ENCODE data around the gene TUBG2. TPM values are rescaled to one million over a fixed set of nuclear protein-coding genes. Genes with fewer than 3 reads are reported as not detected.

TUBG2 gene
- total RNA-seq, 1 experiment from 2014 or later, result 20.4 TPM

DNA sequence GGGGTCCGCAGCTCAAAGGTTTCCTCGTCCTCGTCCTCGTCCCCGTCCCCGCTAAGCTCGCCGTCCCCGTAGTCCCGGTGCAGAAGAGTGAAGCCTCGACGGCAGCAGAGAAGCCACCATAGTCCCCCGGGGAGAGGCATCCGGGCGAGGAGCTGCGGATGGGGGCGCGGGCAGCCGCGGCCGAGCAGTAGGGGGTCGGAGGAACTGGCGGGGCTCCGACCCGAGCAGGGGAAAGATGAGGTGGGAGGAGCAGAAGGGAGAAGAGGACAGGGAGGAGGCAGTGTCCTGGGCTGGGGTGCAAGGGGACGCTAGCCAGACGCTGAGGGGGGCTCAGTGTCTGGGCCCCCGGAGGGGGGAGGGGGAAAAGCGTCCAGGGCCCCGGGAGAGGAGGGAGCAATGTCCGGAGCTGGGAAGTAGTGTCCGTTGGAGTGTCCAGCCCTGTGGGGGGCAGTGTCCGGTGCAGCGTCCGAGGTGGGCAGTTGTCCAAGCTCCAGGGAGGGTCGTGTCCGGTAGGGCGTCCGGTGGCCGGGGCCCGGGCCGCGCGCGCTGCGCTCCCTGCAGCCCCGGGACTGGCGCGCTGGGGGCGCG lies 17.4 kb downstream of the TUBG2 start, which contains the start of gene PLEKHH3:
PLEKHH3 (minus strand) TSS at position 571 of the 588 bp plus-strand sequence; CDS start at position 140, 431 bp downstream.
- Histone ChIP-seq H3K18ac (ENCODE audit: insufficient read length, low read depth, low read length) (peak within 1 kb of the TSS; percentile 75), H4K5ac (ENCODE audit: insufficient read length, low read depth, low read length) (no peak within 1 kb of the TSS), H3K23ac (ENCODE audit: insufficient read length, low read depth, low read length) (no peak within 1 kb of the TSS), H3T11ph (ENCODE audit: low read length) (no peak within 1 kb of the TSS), H3K27me3 (ENCODE audit: insufficient read depth, low read length) (no peaks in the 10 kb centered on the region; the same call in 1 of the 2 replicates), H2BK20ac (ENCODE audit: low read depth, low read length, poor library complexity, severe bottlenecking) (no peak within 1 kb of the TSS), H4K91ac (ENCODE audit: insufficient read length, low read depth, low read length) (no peak within 1 kb of the TSS), H3K9me3 (ENCODE audit: control insufficient read depth, low read depth, low read length) (no peaks in the 10 kb centered on the region), H2BK5ac (ENCODE audit: insufficient read length, low read length) (no peak within 1 kb of the TSS), H3K23me2 (ENCODE audit: insufficient read length, low read depth, low read length, poor library complexity, severe bottlenecking) (peaks cover 25% of the 10 kb centered on the region), H2BK120ac (ENCODE audit: low read depth, low read length, poor library complexity, severe bottlenecking) (no peak within 1 kb of the TSS), H3K79me1 (ENCODE audit: insufficient read depth, low read depth, low read length, poor library complexity, severe bottlenecking) (no peaks in the 10 kb centered on the region), H4K20me1 (ENCODE audit: control insufficient read depth, insufficient read depth, insufficient read length) (no peaks in the 10 kb centered on the region), H3K9ac (ENCODE audit: extremely low read depth, insufficient read length, low read length) (peak within 1 kb of the TSS; percentile 14), H2BK12ac (ENCODE audit: insufficient read length, low read depth, low read length) (peak within 1 kb of the TSS; percentile 18), H3K4me2 (ENCODE audit: insufficient read depth, insufficient read length, low read length) (peak within 1 kb of the TSS; percentile 83), H2AFZ (ENCODE audit: low read length) (no peak within 1 kb of the TSS), H2AK5ac (ENCODE audit: insufficient read length, low read length) (no peak within 1 kb of the TSS), H3K27ac (ENCODE audit: insufficient read length, low read depth, low read length) (no peak within 1 kb of the TSS), H3K79me2 (ENCODE audit: insufficient read depth, low read length) (no peaks in the 10 kb centered on the region; the same call in 1 of the 2 replicates), H3K4ac (ENCODE audit: low read depth, low read length) (no peak within 1 kb of the TSS), H3K4me1 (ENCODE audit: insufficient read depth, low read length) (peaks cover 6% of the 10 kb centered on the region; the same call in 1 of the 2 replicates), H3K14ac (ENCODE audit: insufficient read depth, low read length) (no peak within 1 kb of the TSS), H2BK15ac (ENCODE audit: low read depth, low read length) (no peak within 1 kb of the TSS), H4K8ac (replicated peaks; ENCODE audit: insufficient read length, low read depth, low read length) (no peak within 1 kb of the TSS), H3K56ac (ENCODE audit: insufficient read length, low read depth, low read length) (no peak within 1 kb of the TSS)
- Mint-ChIP-seq H3K9me3 (no peaks in the 10 kb centered on the region; a peak in 2 of 5 replicates), H3K36me3 (ENCODE audit: insufficient read depth in 1 of 3, low read depth in 3 of 3) (peaks cover 3 to 9% (median 5%) of the 10 kb centered on the region in 3 experiments; a peak in 6 of 7 replicates), H3K4me3 (peak within 1 kb of the TSS; percentile 82 to 92), H3K27ac (peak within 1 kb of the TSS; percentile 94 to 95 (median 94); a peak in 5 of 7 replicates), H3K27me3 (ENCODE audit: low read depth) (peaks cover 13% of the 10 kb centered on the region), H3K4me1 (peaks cover 31 to 42% of the 10 kb centered on the region in 2 experiments)
- TF ChIP-seq, protein P1, sequence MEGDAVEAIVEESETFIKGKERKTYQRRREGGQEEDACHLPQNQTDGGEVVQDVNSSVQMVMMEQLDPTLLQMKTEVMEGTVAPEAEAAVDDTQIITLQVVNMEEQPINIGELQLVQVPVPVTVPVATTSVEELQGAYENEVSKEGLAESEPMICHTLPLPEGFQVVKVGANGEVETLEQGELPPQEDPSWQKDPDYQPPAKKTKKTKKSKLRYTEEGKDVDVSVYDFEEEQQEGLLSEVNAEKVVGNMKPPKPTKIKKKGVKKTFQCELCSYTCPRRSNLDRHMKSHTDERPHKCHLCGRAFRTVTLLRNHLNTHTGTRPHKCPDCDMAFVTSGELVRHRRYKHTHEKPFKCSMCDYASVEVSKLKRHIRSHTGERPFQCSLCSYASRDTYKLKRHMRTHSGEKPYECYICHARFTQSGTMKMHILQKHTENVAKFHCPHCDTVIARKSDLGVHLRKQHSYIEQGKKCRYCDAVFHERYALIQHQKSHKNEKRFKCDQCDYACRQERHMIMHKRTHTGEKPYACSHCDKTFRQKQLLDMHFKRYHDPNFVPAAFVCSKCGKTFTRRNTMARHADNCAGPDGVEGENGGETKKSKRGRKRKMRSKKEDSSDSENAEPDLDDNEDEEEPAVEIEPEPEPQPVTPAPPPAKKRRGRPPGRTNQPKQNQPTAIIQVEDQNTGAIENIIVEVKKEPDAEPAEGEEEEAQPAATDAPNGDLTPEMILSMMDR (conservative IDR thresholded peaks at IDR 0.05), result no peak
- DNase-seq, result no peak
- WGBS (ENCODE audit: extremely low coverage, insufficient read length, low lambda C conversion rate), result no CpG with 5 or more reads among the region's 51 CpGs

Data from H9 (cell line).